Heart left ventricle (tissue), 16 donors: ENCODE results near the gene TAGLN. TPM values are rescaled to one million over a fixed set of nuclear protein-coding genes. Genes with fewer than 3 reads are reported as not detected.
A peak's percentile ranks its signal among the peaks of the same experiment; 100 is the strongest.

Source experiments
- ATAC-seq, 4 donors: fragments of 200-7000 bp; cut with Tn5 transposase; one replicate each; pipeline ENCODE4 v1.9.1; 2020 to 2022; ENCODE audit warnings: moderate library complexity in 4 of 4, mild to moderate bottlenecking in 3 of 4, moderate number of reproducible peaks in 1 of 4
- DNase-seq, 5 donors: peaks; one replicate each; pipeline ENCODE4 v3.0.0-alpha.2; 2020
- H3K27ac ChIP-seq, 12 donors: fragments of 200-600 bp; sonication (generic) in 4 of 12; one replicate each; pipeline versions ENCODE4 v1.5.0 to v1.8.0; 2016 to 2022; ENCODE audit warnings: mild to moderate bottlenecking in 2 of 12
- H3K27me3 ChIP-seq, 9 donors: fragments of 200-600 bp; sonication (generic) in 2 of 9; one replicate each; pipeline versions ENCODE4 v1.5.1 to v1.8.0; 2016 to 2022; ENCODE audit warnings: mild to moderate bottlenecking in 3 of 9
- H3K36me3 ChIP-seq, 9 donors: fragments of 200-600 bp; sonication (generic) in 2 of 9; one replicate each; pipeline versions ENCODE4 v1.5.0 to v1.8.0; 2018 to 2022; ENCODE audit warnings: mild to moderate bottlenecking in 2 of 9
- H3K4me1 ChIP-seq, 12 donors: fragments of 200-600 bp; sonication (generic) in 4 of 12; one replicate each; pipeline versions ENCODE4 v1.5.0 to v1.8.0; 2016 to 2022; ENCODE audit warnings: mild to moderate bottlenecking in 3 of 12
- H3K4me3 ChIP-seq, 12 donors: fragments of 200-600 bp; sonication (generic) in 4 of 12; one replicate each; pipeline versions ENCODE4 v1.5.0 to v1.8.0; 2017 to 2022; ENCODE audit warnings: mild to moderate bottlenecking in 9 of 12, moderate library complexity in 4 of 12
- H3K9me3 ChIP-seq, 12 donors: fragments of 200-600 bp; sonication (generic) in 4 of 12; one replicate each; pipeline versions ENCODE4 v1.5.0 to v1.8.0; 2016 to 2022; ENCODE audit warnings: mild to moderate bottlenecking in 1 of 12
- POLR2A ChIP-seq, 2 donors: fragments of 450-650 bp; IDR thresholded peaks; one replicate each; pipeline ENCODE4 v1.6.1; 2017; ENCODE audit warnings: antibody characterized with exemption in 2 of 2, mild to moderate bottlenecking in 2 of 2, moderate library complexity in 2 of 2
- WGBS, 4 donors: extraction: QIAGEN DNeasy Blood & Tissue Kit in 2 of 4; methylation state at CpG; one replicate each; pipeline versions ENCODE4 v1.1.5 to v1.1.7; 2013 to 2018; 5-methylcytosine and 5-hydroxymethylcytosine counted together
- intact Hi-C, 10 donors: fragments of 100-400 bp; cut with DNase I; formaldehyde crosslinking; loops; one replicate each; pipeline versions ENCODE4 v1.11.1 to v1.14.2; 2022
- polyA plus RNA-seq, 2 donors: library from polyadenylated mRNA; stranded (reverse); fragments of 200-250 nt; gene quantifications; one replicate each; pipeline ENCODE4 v1.2.3, GENCODE V29; 2013
- total RNA-seq, 9 donors: library from RNA; depleted of rRNA in 2 of 9; stranded (reverse); fragments of >200 nt in 2 of 9; fragmentation: NEBNext Ultra II Directional in 3 of 9; extraction: Animal tissue kit (Norgen Biotek cat#: 25700) in 3 of 9; gene quantifications; one replicate each; pipeline versions ENCODE4 v1.1.0 to v1.2.4, GENCODE V29; 2016 to 2023
- TF ChIP-seq, protein P1 (sequence below), 12 donors: fragments of 200-600 bp; sonication (generic) in 4 of 12; IDR thresholded peaks; one replicate each; pipeline versions ENCODE4 v1.5.0 to v1.8.0; 2018 to 2022; ENCODE audit warnings: antibody characterized with exemption in 12 of 12, mild to moderate bottlenecking in 5 of 12
- donor health status: ischemic (EF 13 %, LVEDD 7.1; RV severe dilation, severe dysfunction).
- donor health status: healthy with polysubstance abuse.
- donor health status: DM: no; HTN: yes; CAD: no.
- donor health status: DM: no; HTN: no; CAD: no.
- donor health status: ischemic (EF 25% LVEDD 6.9; RV normal size, moderate dysfunction).
- donor health status: ischemic (EF 25% LVEDD 5.7; RV mildly dilated, moderate dysfunction).
- donor health status: healthy.
- donor health status: DM: yes; HTN: yes; CAD: no.
- donor health status: ischemic (EF 35%, LVEDD 5.7; RV mildly dilated, moderate dysfunction).
- donor health status: nonischemic (EF 11% LVEDD 7.7; RV severe dilation, severe dysfunction).
- donor health status: DM: yes; HTN: yes; CAD: no.
- donor health status: PGD.
- donor health status: ischemic (EF 29% LVEDD 5.4; RV normal size, mild dysfunction).
- donor health status: nonischemic (EF 23%, LVEDD 6.1; RV moderate dilation, normal function).

Gene TAGLN
- total and polyA plus RNA-seq, 11 donors = 63.7 to 399 (median 187) TPM

DNA sequence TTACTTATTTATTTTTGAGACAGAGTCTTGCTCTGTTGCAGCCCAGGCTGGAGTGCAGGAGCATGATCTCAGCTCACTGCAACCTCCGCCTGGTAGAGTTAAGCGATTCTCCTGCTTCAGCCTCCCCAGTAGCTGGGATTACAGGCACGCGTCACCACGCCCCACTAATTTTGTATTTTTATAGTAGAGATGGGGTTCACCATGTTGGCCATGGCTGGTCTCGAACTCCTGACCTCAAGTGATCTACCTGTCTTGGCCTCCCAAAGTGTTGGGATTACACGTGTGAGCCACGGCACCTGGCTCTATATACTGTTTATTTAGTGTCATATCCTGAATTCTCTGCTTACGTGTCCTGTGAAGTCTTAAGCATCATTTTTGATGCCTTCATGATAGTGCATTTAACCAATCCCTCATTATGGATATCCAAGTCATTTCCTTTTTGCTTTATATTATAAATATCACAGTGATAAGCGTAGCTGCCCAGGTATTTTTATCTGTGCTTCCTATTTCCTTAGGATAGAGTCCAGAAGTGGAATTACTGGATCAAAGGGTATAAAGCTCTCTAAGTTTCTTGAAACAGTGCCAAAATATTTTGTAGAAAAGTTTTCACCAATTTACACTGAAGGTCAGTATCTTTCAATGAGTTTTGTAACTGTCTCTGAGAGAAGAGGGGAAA is 21.5 kb upstream of the TAGLN start:
- DNase-seq (no peak), ATAC-seq (no peak)
- TF ChIP-seq, protein P1, sequence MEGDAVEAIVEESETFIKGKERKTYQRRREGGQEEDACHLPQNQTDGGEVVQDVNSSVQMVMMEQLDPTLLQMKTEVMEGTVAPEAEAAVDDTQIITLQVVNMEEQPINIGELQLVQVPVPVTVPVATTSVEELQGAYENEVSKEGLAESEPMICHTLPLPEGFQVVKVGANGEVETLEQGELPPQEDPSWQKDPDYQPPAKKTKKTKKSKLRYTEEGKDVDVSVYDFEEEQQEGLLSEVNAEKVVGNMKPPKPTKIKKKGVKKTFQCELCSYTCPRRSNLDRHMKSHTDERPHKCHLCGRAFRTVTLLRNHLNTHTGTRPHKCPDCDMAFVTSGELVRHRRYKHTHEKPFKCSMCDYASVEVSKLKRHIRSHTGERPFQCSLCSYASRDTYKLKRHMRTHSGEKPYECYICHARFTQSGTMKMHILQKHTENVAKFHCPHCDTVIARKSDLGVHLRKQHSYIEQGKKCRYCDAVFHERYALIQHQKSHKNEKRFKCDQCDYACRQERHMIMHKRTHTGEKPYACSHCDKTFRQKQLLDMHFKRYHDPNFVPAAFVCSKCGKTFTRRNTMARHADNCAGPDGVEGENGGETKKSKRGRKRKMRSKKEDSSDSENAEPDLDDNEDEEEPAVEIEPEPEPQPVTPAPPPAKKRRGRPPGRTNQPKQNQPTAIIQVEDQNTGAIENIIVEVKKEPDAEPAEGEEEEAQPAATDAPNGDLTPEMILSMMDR (IDR thresholded peaks at IDR 0.05) = no peak
- TF ChIP-seq POLR2A (IDR thresholded peaks at IDR 0.05) = no peak
- WGBS, 4 donors = 79 to 84% (median 84%) methylated on average over 10 of the region's 10 CpGs
- peak overlapping the region in 11 of 12 donors; percentile 77 to 98 (median 96) for H3K27ac ChIP-seq
- H3K27me3 ChIP-seq = no peaks in the 10 kb centered on the region
- intact Hi-C loops = loop anchor here in 5 of 10 donors (1.0 to 5.0 kb wide), 6 partner anchors 32 to 55 kb away; partner anchors contain the start of genes PAFAH1B2 (in 4 of the 5), PCSK7 (in 1 of the 5) and RNF214 (in 1 of the 5)
- H3K36me3 ChIP-seq = peaks cover 0 to 13% (median 10%) of the 10 kb centered on the region in 9 donors
- H3K9me3 ChIP-seq = no peaks in the 10 kb centered on the region
- H3K4me1 ChIP-seq = peaks cover 0 to 51% (median 40%) of the 10 kb centered on the region in 12 donors
- peak overlapping the region in 9 of 12 donors; percentile 87 to 96 (median 92) for H3K4me3 ChIP-seq

DNA sequence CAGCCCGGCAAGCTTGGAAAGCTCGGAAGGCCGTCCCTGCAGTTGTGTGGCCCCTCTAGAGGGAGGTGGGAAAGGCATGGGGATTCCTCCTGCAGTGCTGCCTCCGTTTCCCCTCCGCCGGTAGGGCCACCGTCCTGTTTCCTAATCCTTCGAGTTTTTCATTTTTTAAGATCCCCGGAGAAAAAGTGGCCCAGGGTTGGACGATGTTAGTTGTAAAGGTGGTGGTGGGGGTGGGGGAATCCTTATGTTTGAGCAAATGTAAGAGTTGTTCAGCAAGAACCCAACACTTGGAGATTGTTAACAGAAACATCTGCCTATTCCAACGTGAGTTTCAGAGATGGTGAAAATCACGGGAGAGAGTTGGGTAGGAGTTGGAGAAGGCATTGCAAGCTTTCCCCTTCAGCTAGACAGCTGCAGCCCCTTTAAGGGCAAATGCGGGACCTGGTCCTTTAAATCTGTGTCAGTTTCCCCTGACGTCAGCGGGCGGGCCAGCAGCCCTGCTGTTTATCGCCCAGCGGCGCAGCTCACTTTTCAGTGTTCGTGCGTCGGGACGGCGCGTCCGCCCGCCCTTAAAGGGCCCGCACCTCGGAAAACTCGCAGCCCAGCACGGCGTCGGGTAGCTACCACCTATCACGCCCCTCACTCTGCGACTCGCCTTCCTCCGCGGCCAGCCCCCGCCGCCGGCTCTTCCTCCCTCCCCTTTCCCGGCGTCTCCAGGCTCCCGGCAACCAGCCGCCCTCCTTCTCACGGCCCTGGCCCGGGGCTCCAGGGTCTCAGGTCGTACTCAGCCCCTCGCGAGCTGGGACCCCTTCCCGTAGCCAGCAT is 20.7 kb upstream of the TAGLN start, which contains the start of gene SIDT2:
SIDT2 (plus strand) TSS at position 534 of the 825 bp plus-strand sequence. CDS start 521 bp downstream, outside the sequence.
- ATAC-seq = peak; percentile 93 to 96 (median 96)
- intact Hi-C loops = loop anchor here in 5 of 10 donors (1.0 to 5.0 kb wide), 6 partner anchors 33 to 54 kb away; partner anchors contain the start of genes PAFAH1B2 (in 4 of the 5), PCSK7 (in 1 of the 5) and RNF214 (in 1 of the 5)
- Histone ChIP-seq H3K27ac (peak within 1 kb of the TSS; percentile 77 to 98 (median 96)), H3K9me3 (no peaks in the 10 kb centered on the region), H3K4me3 (peak within 1 kb of the TSS; percentile 75 to 96 (median 91)), H3K4me1 (peaks cover 0 to 43% (median 33%) of the 10 kb centered on the region in 12 donors), H3K27me3 (no peaks in the 10 kb centered on the region), H3K36me3 (peaks cover 0 to 21% (median 17%) of the 10 kb centered on the region in 9 donors)
- 0 to 1% (median 1%) methylated on average over 49 to 51 of the region's 51 CpGs for WGBS, 4 donors
- TF ChIP-seq POLR2A (IDR thresholded peaks at IDR 0.05) = peak; percentile 90 to 96
- TF ChIP-seq, protein P1 (IDR thresholded peaks at IDR 0.05) = no peak
- DNase-seq = peak; percentile 96 to 98 (median 96)

DNA sequence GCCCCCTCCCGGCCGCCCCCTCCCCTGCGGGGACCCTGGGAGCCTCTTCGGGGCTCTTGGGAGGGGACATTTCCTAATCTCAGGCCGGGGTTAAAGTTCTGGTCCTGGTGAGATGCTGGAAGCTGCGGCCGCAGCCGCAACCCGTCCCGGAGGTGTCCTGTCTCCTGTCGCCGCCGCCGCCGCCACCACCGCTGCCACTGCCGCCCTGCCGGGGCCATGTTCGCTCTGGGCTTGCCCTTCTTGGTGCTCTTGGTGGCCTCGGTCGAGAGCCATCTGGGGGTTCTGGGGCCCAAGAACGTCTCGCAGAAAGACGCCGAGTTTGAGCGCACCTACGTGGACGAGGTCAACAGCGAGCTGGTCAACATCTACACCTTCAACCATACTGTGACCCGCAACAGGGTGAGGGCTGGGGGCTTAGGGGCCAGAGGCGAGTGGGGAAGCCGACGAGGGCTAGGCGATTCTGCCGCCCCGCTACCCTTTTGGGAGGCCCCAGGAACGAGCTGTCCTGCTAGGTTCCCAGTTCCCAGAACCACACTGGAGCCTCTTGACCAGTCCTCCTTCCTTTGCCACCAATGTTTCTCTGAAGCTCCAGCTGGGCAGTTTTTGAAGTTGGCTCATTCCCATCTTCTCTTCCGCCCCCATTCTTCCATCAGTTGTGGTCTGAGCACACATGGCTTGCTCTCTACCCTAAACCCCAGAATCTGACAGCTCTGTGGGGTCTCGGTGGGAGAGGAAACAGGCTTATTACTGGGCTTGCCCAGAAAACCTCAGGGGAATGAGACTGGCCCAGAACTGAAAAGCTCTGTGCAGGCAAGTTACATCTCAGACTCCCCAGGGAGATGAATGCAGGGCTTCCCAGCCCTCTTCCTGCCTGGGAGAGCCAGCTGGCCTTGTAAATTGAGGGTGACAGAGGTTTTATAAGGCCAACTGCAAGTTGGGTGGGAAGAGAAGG is 19.8 kb upstream of the TAGLN start:
- no peaks in the 10 kb centered on the region for H3K9me3 ChIP-seq
- peaks cover 0 to 27% (median 26%) of the 10 kb centered on the region in 9 donors for H3K36me3 ChIP-seq
- ATAC-seq (peak; percentile 25 to 55 (median 41)), DNase-seq (peak in 2 of 5 donors; percentile 56 to 57)
- peak overlapping the region; percentile 77 to 98 (median 96) for H3K27ac ChIP-seq
- H3K4me1 ChIP-seq = peaks cover 0 to 39% (median 28%) of the 10 kb centered on the region in 12 donors
- no peak for TF ChIP-seq POLR2A (IDR thresholded peaks at IDR 0.05)
- TF ChIP-seq, protein P1 (IDR thresholded peaks at IDR 0.05) = peak in 1 of 12 donors; percentile 2
- H3K27me3 ChIP-seq = no peaks in the 10 kb centered on the region
- intact Hi-C loops = loop anchor here in 4 of 10 donors (2.0 to 5.0 kb wide), 5 partner anchors 35 to 53 kb away; partner anchors contain the start of genes PAFAH1B2 (in 4 of the 4), PCSK7 (in 1 of the 4) and RNF214 (in 1 of the 4)
- H3K4me3 ChIP-seq = peak overlapping the region; percentile 75 to 96 (median 91)
- 0 to 1% (median 1%) methylated on average over 27 to 39 of the region's 39 CpGs for WGBS, 4 donors
